DOHH2 (cell line): ENCODE data around the gene MAP3K5.

Experiments used
- EZH2phosphoT487 ChIP-seq: fragments of 200-600 bp; sonication (generic); IDR thresholded peaks from 2 replicates; pipeline ENCODE4 v1.6.1; 2017; ENCODE audit warnings: borderline replicate concordance, mild to moderate bottlenecking, antibody characterized with exemption, low read length, moderate library complexity, mixed read lengths
- TF ChIP-seq, protein P1 (sequence below): fragments of 200-600 bp; sonication (generic); IDR thresholded peaks from one replicate; pipeline ENCODE4 v1.5.1; 2014; ENCODE audit warnings: antibody characterized with exemption, mild to moderate bottlenecking, low read depth, low read length; ENCODE audit not compliant: poor library complexity, severe bottlenecking

DNA sequence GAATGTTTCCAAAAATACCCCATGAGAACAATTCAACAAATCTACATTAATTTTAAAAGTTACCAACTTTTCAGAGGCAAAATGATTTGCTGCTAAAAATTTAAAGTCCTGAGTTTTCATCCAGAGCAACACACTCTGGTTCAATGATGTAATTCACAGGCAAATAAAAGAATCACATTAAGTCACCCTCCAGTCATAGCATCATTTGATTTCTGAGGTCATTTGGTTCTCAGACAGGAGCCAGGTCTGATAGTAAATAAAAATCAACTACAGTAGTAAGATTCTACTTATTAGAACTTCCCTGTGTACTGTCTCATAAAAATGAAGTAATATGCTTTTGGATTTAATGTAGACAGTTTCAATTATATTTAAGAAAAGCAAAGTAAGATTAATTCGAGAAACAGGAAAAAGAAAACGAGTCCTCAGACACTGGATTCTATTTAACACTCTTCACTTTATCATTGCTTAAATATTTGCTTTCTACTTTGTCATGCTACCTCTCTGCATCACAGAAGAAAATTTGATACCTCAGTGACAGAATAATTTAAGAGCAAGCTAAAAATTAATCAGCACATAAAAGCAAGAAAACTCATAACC, 267.8 kb downstream of the MAP3K5 start:
- TF ChIP-seq, protein P1, sequence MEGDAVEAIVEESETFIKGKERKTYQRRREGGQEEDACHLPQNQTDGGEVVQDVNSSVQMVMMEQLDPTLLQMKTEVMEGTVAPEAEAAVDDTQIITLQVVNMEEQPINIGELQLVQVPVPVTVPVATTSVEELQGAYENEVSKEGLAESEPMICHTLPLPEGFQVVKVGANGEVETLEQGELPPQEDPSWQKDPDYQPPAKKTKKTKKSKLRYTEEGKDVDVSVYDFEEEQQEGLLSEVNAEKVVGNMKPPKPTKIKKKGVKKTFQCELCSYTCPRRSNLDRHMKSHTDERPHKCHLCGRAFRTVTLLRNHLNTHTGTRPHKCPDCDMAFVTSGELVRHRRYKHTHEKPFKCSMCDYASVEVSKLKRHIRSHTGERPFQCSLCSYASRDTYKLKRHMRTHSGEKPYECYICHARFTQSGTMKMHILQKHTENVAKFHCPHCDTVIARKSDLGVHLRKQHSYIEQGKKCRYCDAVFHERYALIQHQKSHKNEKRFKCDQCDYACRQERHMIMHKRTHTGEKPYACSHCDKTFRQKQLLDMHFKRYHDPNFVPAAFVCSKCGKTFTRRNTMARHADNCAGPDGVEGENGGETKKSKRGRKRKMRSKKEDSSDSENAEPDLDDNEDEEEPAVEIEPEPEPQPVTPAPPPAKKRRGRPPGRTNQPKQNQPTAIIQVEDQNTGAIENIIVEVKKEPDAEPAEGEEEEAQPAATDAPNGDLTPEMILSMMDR: no peak
- no peak for TF ChIP-seq EZH2phosphoT487
